ENCODE results near the gene MROH7.

DNA sequence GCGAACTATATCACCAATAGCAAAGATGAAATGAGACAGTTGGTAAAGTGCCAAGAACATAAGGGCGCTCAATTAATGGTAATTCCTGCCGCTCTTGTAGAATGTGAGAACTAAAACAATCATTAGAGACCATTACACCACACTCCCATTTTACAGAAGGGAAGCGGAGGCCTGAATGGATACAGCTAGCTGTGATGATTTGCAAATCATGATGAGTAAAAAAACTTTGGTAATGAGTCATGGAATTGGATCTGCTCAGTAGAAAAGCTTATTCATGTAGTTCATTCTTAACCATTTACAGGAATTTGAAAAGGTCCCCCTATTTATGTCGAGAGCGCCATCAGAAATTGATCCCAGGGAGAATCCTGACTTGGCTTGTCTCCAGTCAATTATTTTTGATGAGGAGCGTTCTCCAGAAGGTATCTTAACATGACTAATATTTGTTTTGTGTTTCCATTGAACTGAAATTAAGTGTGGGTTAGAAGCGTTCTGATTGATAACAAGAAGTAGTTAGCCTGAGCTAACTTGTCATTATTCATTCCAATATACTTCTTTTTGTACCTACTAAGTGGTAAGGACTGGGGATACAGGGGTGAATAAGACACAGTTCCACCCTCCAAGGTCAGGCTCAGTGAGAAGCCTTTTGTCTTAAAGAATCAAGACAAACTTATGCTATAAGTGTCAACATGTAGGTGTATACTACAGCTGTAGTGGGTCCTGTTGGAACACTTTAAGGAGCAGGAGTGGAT, 74.9 kb downstream of the MROH7 start:
- TF ChIP-seq CTCF (IDR thresholded peaks at IDR 0.05) = no peak
- TF ChIP-seq POLR2A (IDR thresholded peaks at IDR 0.05) = no peak
